H1 (cell line): ENCODE results near the gene TSPAN4. TPM values are rescaled to one million over a fixed set of nuclear protein-coding genes. Genes with fewer than 3 reads are reported as not detected.

Experiments used
- ATF3 ChIP-seq: IDR thresholded peaks from 2 replicates; pipeline ENCODE4 v1.6.1; 2011; ENCODE audit warnings: low read depth, mild to moderate bottlenecking, low read length; ENCODE audit not compliant: insufficient read depth
- BCL11A ChIP-seq, 2 experiments: IDR thresholded peaks; one replicate each; pipeline ENCODE4 v1.6.1; 2011; ENCODE audit warnings: low read depth in 2 of 2, low read length in 2 of 2, mild to moderate bottlenecking in 2 of 2
- BRCA1 ChIP-seq: IDR thresholded peaks from 2 replicates; pipeline ENCODE4 v1.6.1; 2012; ENCODE audit warnings: low read depth, low read length, improper control_type of control experiment
- CHD1 ChIP-seq: IDR thresholded peaks from 2 replicates; pipeline ENCODE4 v1.6.1; 2012; ENCODE audit warnings: low read depth, low read length, improper control_type of control experiment
- CHD2 ChIP-seq: IDR thresholded peaks from 2 replicates; pipeline ENCODE4 v1.6.1; 2012; ENCODE audit warnings: low read length, improper control_type of control experiment
- CTBP2 ChIP-seq: IDR thresholded peaks from 2 replicates; pipeline ENCODE4 v1.7.0; 2011; ENCODE audit warnings: borderline replicate concordance, mild to moderate bottlenecking, moderate library complexity, mixed read lengths, low read length; ENCODE audit not compliant: insufficient read depth, insufficient read length
- GABPA ChIP-seq: IDR thresholded peaks from 2 replicates; pipeline ENCODE4 v1.6.1; 2011; ENCODE audit warnings: mild to moderate bottlenecking, low read length, moderate library complexity, borderline replicate concordance; ENCODE audit not compliant: insufficient read depth
- HDAC6 ChIP-seq: IDR thresholded peaks from one replicate; pipeline ENCODE4 v1.7.1; 2012; ENCODE audit warnings: low read depth, mild to moderate bottlenecking, inconsistent platforms, low read length, moderate library complexity
- KDM1A ChIP-seq: fragments of 200-600, 300-600 bp; sonication (generic); IDR thresholded peaks from 2 replicates; pipeline ENCODE4 v1.7.1; 2016; ENCODE audit warnings: mild to moderate bottlenecking, low read length, borderline replicate concordance
- MAX ChIP-seq: IDR thresholded peaks from 2 replicates; pipeline ENCODE4 v1.6.1; 2012; ENCODE audit warnings: inconsistent platforms
- POLR2A ChIP-seq, 2 experiments: IDR thresholded peaks; 1 replicate in 1 of 2; 2 replicates in 1 of 2; pipeline ENCODE4 v1.6.1; 2011; ENCODE audit warnings: low read depth in 2 of 2, low read length in 2 of 2, mild to moderate bottlenecking in 2 of 2; ENCODE audit errors: control extremely low read depth in 1 of 2
- POLR2AphosphoS5 ChIP-seq: IDR thresholded peaks from 2 replicates; pipeline ENCODE4 v1.6.1; 2011; ENCODE audit warnings: low read depth, low read length
- RBBP5 ChIP-seq: IDR thresholded peaks from 2 replicates; pipeline ENCODE4 v1.7.1; 2012; ENCODE audit warnings: low read depth, mild to moderate bottlenecking, inconsistent platforms, low read length, moderate library complexity, borderline replicate concordance
- SIN3A ChIP-seq, 2 experiments: IDR thresholded peaks in 1 of 2; conservative IDR thresholded peaks in 1 of 2; 2 replicates each; pipeline ENCODE4 v1.6.1; 2011 to 2012; ENCODE audit warnings: low read length in 2 of 2, improper control_type of control experiment in 1 of 2, low read depth in 1 of 2, mild to moderate bottlenecking in 1 of 2
- SP4 ChIP-seq: IDR thresholded peaks from 2 replicates; pipeline ENCODE4 v1.6.1; 2012; ENCODE audit warnings: low read length, inconsistent platforms
- TEAD4 ChIP-seq: IDR thresholded peaks from 2 replicates; pipeline ENCODE4 v1.6.1; 2012; ENCODE audit warnings: low read depth, low read length, inconsistent platforms, mixed read lengths
- polyA plus RNA-seq, 7 experiments: library from polyadenylated mRNA; depleted of rRNA in 3 of 7; stranded (reverse) in 5 of 7; unstranded in 2 of 7; fragments of >200 nt in 5 of 7; fragments of 200-250 nt in 2 of 7; gene quantifications; 1 replicate in 5 of 7; 2 replicates in 1 of 7; 4 replicates in 1 of 7; pipeline versions ENCODE4 v1.2.1 to v1.2.3, GENCODE V29; 2011 to 2013; ENCODE audit warnings: missing spikeins in 2 of 7, mixed read lengths in 2 of 7
- total RNA-seq: library from RNA; stranded (reverse); fragmentation: NEBNext Ultra II Directional; extraction: Animal tissue kit (Norgen Biotek cat#: 25700); gene quantifications from 2 replicates; pipeline ENCODE4 v1.2.1, GENCODE V29; 2021

The TSPAN4 gene
- total and polyA plus RNA-seq, 2 of the 8 experiments (the other 6 are each of a cell fraction or from before 2014, with no cell fraction given), result 74.1 to 145 TPM

- TF ChIP-seq MAX (0 out of 2 replicates have a peak, but pooled peaks have one; percentile 56), POLR2A (IDR thresholded peaks at IDR 0.05; ENCODE audit: control extremely low read depth in 1 of 2, low read depth in 2 of 2, low read length in 2 of 2) (peak in 1 of 2 experiments; percentile 39; a peak in 1 of 3 replicates), SIN3A (conservative IDR thresholded peaks at IDR 0.05 in 1 of 2, IDR thresholded peaks at IDR 0.05 in 1 of 2; ENCODE audit: low read depth in 1 of 2, low read length in 2 of 2) (0 out of 4 replicates have a peak, but pooled peaks of 1 of the 2 experiments have one; percentile 74), GABPA (no peak), CHD2 (no peak), BRCA1 (no peak), POLR2AphosphoS5 (peak; percentile 6; the same call in 1 of the 2 replicates), HDAC6 (no peak), SP4 (no peak), KDM1A (no peak), CTBP2 (no peak), CHD1 (no peak), TEAD4 (no peak), RBBP5 (no peak; the same call in 1 of the 2 replicates), ATF3 (no peak), BCL11A (IDR thresholded peaks at IDR 0.05; ENCODE audit: low read depth in 2 of 2, low read length in 2 of 2) (no peak)
These were observed 45.2 kb upstream of the TSPAN4 start (continued) for GRCh38 chr11:797296-798092.
